Measurements from ENCODE around the gene MACROD2. TPM values are rescaled to one million over a fixed set of nuclear protein-coding genes. Genes with fewer than 3 reads are reported as not detected.

MACROD2 gene
- total RNA-seq, 1 experiment from 2014 or later, result 3.1 TPM

GRCh38 chr20:15109494-15109893 is 1114.2 kb downstream of the MACROD2 start:
- Mint-ChIP-seq H3K27ac (ENCODE audit: low read depth, unreplicated experiment) (no peak overlapping the region), H3K9me3 (ENCODE audit: unreplicated experiment) (no peaks in the 10 kb centered on the region), H3K36me3 (ENCODE audit: insufficient read depth, unreplicated experiment) (no peaks in the 10 kb centered on the region), H3K4me1 (ENCODE audit: insufficient read depth, unreplicated experiment) (peaks cover 6% of the 10 kb centered on the region), H3K4me3 (ENCODE audit: unreplicated experiment) (no peak overlapping the region), H3K27me3 (ENCODE audit: insufficient read depth, unreplicated experiment) (no peaks in the 10 kb centered on the region)
- no peak for TF ChIP-seq CTCF (IDR thresholded peaks at IDR 0.05; ENCODE audit: unreplicated experiment)
- BruUV-seq (replicated peaks), result no TSS peak
- intact Hi-C loops (cut with micrococcal nuclease), result no loop called here
- no peak for DNase-seq (ENCODE audit: unreplicated experiment)
- ChIA-PET CTCF (no interaction called here), POLR2A (no interaction called here)

GRCh38 chr20:15111654-15112053 is 1116.3 kb downstream of the MACROD2 start:
- no peak overlapping the region for H3K4me3 Mint-ChIP-seq (ENCODE audit: unreplicated experiment)
- POLR2A ChIA-PET, result no interaction called here
- intact Hi-C loops (cut with micrococcal nuclease), result no loop called here
- H3K9me3 Mint-ChIP-seq (ENCODE audit: unreplicated experiment), result no peaks in the 10 kb centered on the region
- no peak overlapping the region for H3K27ac Mint-ChIP-seq (ENCODE audit: low read depth, unreplicated experiment)
- H3K4me1 Mint-ChIP-seq (ENCODE audit: insufficient read depth, unreplicated experiment), result peaks cover 6% of the 10 kb centered on the region
- H3K27me3 Mint-ChIP-seq (ENCODE audit: insufficient read depth, unreplicated experiment), result no peaks in the 10 kb centered on the region
- CTCF ChIA-PET, result no interaction called here
- H3K36me3 Mint-ChIP-seq (ENCODE audit: insufficient read depth, unreplicated experiment), result no peaks in the 10 kb centered on the region
- no TSS peak for BruUV-seq (replicated peaks)
- no peak for DNase-seq (ENCODE audit: unreplicated experiment)
- no peak for TF ChIP-seq CTCF (IDR thresholded peaks at IDR 0.05; ENCODE audit: unreplicated experiment)

- H3K36me3 Mint-ChIP-seq (ENCODE audit: insufficient read depth, unreplicated experiment), result no peaks in the 10 kb centered on the region
- H3K9me3 Mint-ChIP-seq (ENCODE audit: unreplicated experiment), result no peaks in the 10 kb centered on the region
- no peak for TF ChIP-seq CTCF (IDR thresholded peaks at IDR 0.05; ENCODE audit: unreplicated experiment)
- ChIA-PET CTCF (interaction anchor here (0.7 kb wide), 1 partner anchor 458 kb away, joined by 5 read pairs; no protein-coding TSS in a partner anchor), POLR2A (interaction anchor here (0.6 to 1.5 kb wide), 4 partner anchors 51 to 181 kb away, joined by 3 to 5 read pairs (median 4); no protein-coding TSS in a partner anchor)
- no TSS peak for BruUV-seq (replicated peaks)
- H3K4me3 Mint-ChIP-seq (ENCODE audit: unreplicated experiment), result no peak overlapping the region
- no peaks in the 10 kb centered on the region for H3K27me3 Mint-ChIP-seq (ENCODE audit: insufficient read depth, unreplicated experiment)
- no peak for DNase-seq (ENCODE audit: unreplicated experiment)
- intact Hi-C loops (cut with micrococcal nuclease), result no loop called here
- peaks cover 6% of the 10 kb centered on the region for H3K4me1 Mint-ChIP-seq (ENCODE audit: insufficient read depth, unreplicated experiment)
- H3K27ac Mint-ChIP-seq (ENCODE audit: low read depth, unreplicated experiment), result no peak overlapping the region
Measured at GRCh38 chr20:15113144-15113773, 1117.9 kb downstream of the MACROD2 start.

GRCh38 chr20:15119852-15120487 is 1124.7 kb downstream of the MACROD2 start:
- CTCF ChIA-PET, result no interaction called here
- intact Hi-C loops (cut with micrococcal nuclease), result no loop called here

More at GRCh38 chr20:15119852-15120487, 1124.7 kb downstream of the MACROD2 start:
- POLR2A ChIA-PET, result no interaction called here
- Mint-ChIP-seq H3K9me3 (ENCODE audit: unreplicated experiment) (no peaks in the 10 kb centered on the region), H3K4me3 (ENCODE audit: unreplicated experiment) (no peak overlapping the region), H3K27ac (ENCODE audit: low read depth, unreplicated experiment) (no peak overlapping the region), H3K36me3 (ENCODE audit: insufficient read depth, unreplicated experiment) (no peaks in the 10 kb centered on the region), H3K27me3 (ENCODE audit: insufficient read depth, unreplicated experiment) (no peaks in the 10 kb centered on the region), H3K4me1 (ENCODE audit: insufficient read depth, unreplicated experiment) (no peaks in the 10 kb centered on the region)
- no peak for DNase-seq (ENCODE audit: unreplicated experiment)
- TF ChIP-seq CTCF (IDR thresholded peaks at IDR 0.05; ENCODE audit: unreplicated experiment), result no peak
- no TSS peak for BruUV-seq (replicated peaks)

Measured in MCF 10A (cell line).